Measurements from ENCODE around the gene TMEM63A.

- TF ChIP-seq CTCF (IDR thresholded peaks at IDR 0.05 in 8 of 11, conservative IDR thresholded peaks at IDR 0.05 in 3 of 11), result peak in 1 of 11 experiments; percentile 10
- TF ChIP-seq POLR2A (IDR thresholded peaks at IDR 0.05), result no peak
Observed at GRCh38 chr1:225896937-225897549, 14.9 kb upstream of the TMEM63A start.

Measured in spleen (tissue), 7 donors.